Measurements from ENCODE around the gene MAPK11.
A peak's percentile ranks its signal among the peaks of the same experiment; 100 is the strongest.
"Not testable (repeated sequence)": the region's sequence is repeated elsewhere in the genome, so short reads cannot be mapped to it uniquely, and the experiment has no call there.

Gene MAPK11

DNA sequence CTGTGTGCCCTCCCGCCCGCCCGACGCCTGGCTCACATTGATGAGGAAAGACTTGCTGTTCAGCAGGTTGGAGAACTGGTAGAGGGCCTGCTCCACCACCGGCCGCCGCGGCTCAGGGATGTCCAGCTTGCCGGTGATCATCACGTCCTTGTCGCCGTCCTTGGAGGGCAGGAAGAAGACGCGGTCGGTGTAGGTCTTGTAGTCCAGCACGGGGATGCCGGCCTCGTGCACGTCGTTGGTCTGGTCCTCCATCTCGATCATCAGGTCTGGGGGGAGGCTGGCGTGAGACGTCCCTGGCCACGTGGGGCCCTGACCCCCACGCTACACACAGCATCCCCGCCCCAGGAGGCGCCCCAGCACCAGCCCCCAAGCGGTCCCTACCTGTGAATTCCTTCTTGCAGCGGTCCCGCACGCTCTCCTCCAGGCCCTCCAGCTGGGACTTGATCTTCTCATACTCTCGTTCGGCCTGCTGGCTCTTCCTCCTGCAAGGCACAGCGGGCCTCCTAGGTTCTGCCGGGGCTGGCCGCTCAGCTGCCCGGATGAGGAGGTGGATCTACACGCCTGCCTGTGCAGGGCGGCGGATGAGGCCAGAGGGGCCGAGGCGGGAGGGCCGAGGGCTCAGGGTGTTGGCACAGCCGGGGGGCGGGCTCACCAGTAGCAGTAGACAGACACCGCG lies 10.7 kb upstream of the MAPK11 start:
- DNase-seq (ENCODE audit: insufficient read length) = no peak
- TF ChIP-seq POLR2AphosphoS5 (IDR thresholded peaks at IDR 0.05; ENCODE audit: low read depth, low read length) (no peak), TAF1 (IDR thresholded peaks at IDR 0.05; ENCODE audit: borderline replicate concordance, low read depth, low read length) (no peak), POLR2A (IDR thresholded peaks at IDR 0.05; ENCODE audit: low read depth, low read length) (no peak)
- FAIRE-seq = no peak

DNA sequence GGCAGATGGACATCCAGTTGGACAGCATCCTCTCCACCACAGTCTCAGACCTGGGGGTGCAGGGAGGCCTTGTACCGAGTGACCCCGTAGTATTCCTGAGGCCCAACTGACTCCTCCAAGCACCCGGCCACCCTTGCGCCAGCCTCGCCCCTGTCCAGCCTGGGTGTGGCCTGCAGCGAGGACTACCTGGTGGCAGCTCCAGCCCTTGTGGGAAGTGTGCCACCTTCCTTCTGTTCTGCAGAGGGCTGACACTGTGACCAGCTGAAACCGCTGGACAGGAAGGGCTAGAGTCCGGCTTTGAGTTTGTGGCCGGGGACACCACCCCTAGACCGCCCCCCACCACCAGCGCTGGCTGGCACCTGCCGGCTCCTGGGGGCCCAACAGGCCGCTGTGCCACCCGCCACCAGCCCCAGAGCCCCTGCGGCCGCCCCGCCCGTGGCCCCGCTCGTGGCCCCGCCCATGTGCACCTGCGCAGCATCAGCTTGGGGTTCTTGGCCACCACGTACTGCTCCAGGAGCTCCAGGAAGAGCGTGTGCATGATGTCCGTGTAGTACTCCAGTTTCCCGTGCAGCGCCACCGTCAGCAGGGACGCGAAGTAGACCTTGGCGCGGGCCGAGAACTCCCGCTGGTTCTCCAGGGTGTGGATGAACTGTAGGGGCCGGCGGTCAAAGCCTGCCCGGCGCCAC lies 10.0 kb upstream of the MAPK11 start:
- TF ChIP-seq TAF1 (IDR thresholded peaks at IDR 0.05; ENCODE audit: borderline replicate concordance, low read depth, low read length) (no peak), POLR2AphosphoS5 (IDR thresholded peaks at IDR 0.05; ENCODE audit: low read depth, low read length) (no peak), POLR2A (IDR thresholded peaks at IDR 0.05; ENCODE audit: low read depth, low read length) (no peak)
- FAIRE-seq (no peak), DNase-seq (ENCODE audit: insufficient read length) (no peak)

GRCh38 chr22:50278956-50279619 lies 8.9 kb upstream of the MAPK11 start:
- FAIRE-seq (no peak), DNase-seq (ENCODE audit: insufficient read length) (no peak)
- TF ChIP-seq POLR2A (IDR thresholded peaks at IDR 0.05; ENCODE audit: low read depth, low read length) (no peak), TAF1 (IDR thresholded peaks at IDR 0.05; ENCODE audit: borderline replicate concordance, low read depth, low read length) (no peak), POLR2AphosphoS5 (IDR thresholded peaks at IDR 0.05; ENCODE audit: low read depth, low read length) (no peak)

DNA sequence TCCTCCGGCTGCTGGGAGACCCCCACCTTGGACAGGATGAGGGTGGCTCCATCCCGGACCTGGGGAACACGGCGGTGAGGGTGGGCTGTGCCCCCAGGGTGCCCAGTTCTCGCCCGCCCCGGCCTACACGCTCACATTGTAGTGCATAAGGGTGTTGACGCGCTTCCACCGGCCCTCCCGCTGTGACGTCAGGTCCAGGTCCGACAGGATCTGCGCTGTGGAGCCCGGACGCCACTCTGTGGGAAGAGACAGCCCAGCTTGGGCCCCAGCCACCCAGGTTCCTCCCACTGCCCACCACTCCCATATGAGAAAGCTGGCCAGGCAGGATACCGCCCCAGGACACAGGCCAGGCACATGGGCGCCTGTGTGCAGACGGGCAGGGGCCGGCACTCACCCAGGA lies 8.3 kb upstream of the MAPK11 start:
- no peak for DNase-seq (ENCODE audit: insufficient read length)
- FAIRE-seq = no peak
- TF ChIP-seq TAF1 (IDR thresholded peaks at IDR 0.05; ENCODE audit: borderline replicate concordance, low read depth, low read length) (no peak), POLR2AphosphoS5 (IDR thresholded peaks at IDR 0.05; ENCODE audit: low read depth, low read length) (no peak), POLR2A (IDR thresholded peaks at IDR 0.05; ENCODE audit: low read depth, low read length) (no peak)

DNA sequence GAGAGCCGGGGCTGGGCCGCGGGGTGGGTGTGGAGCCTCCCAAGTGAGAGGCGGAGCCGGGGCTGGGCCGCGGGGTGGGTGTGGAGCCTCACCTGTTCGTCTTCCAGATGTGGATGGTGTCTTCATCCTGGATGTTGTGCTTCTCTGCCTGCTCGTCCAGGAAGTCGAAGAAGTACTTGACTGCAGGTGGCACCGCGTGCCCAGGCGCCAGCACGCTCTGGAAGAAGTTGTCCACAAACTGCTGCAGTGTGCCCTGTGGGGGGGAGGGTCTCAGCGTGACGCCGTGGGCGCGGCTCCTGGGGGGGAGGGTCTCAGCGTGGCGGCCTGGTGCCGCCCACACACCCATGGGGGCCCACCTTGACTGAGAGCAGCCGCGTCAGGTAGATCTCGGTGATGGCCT lies 7.6 kb upstream of the MAPK11 start:
- FAIRE-seq = no peak
- TF ChIP-seq POLR2A (IDR thresholded peaks at IDR 0.05; ENCODE audit: low read depth, low read length) = no peak
- no peak for TF ChIP-seq POLR2AphosphoS5 (IDR thresholded peaks at IDR 0.05; ENCODE audit: low read depth, low read length)
- no peak for TF ChIP-seq TAF1 (IDR thresholded peaks at IDR 0.05; ENCODE audit: borderline replicate concordance, low read depth, low read length)
- no peak for DNase-seq (ENCODE audit: insufficient read length)

DNA sequence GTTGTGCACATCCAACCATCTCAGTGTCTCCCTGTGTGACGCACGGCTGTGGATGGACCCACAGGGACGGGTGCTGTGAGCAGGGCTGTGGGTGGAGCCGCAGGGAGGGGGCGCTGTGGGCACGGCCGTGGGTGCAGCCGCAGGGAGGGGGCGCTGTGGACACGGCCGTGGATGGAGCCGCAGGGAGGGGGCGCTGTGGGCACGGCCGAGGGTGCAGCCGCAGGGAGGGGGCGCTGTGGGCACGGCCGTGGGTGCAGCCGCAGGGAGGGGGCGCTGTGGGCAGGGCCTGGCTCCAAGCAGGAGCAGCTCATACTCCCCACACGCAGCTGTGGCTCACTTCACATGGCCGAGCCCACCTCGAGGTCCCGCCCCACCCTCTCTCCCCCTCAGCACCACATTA lies 6.0 kb upstream of the MAPK11 start:
- TF ChIP-seq POLR2A (IDR thresholded peaks at IDR 0.05; ENCODE audit: low read depth, low read length) (no peak), POLR2AphosphoS5 (IDR thresholded peaks at IDR 0.05; ENCODE audit: low read depth, low read length) (no peak), TAF1 (IDR thresholded peaks at IDR 0.05; ENCODE audit: borderline replicate concordance, low read depth, low read length) (no peak)
- FAIRE-seq (peak; percentile 100), DNase-seq (ENCODE audit: insufficient read length) (peak; percentile 80)

GRCh38 chr22:50275181-50276055 lies 5.2 kb upstream of the MAPK11 start:
- DNase-seq (ENCODE audit: insufficient read length) (no peak), FAIRE-seq (no peak)
- TF ChIP-seq POLR2A (IDR thresholded peaks at IDR 0.05; ENCODE audit: low read depth, low read length) (no peak), POLR2AphosphoS5 (IDR thresholded peaks at IDR 0.05; ENCODE audit: low read depth, low read length) (no peak), TAF1 (IDR thresholded peaks at IDR 0.05; ENCODE audit: borderline replicate concordance, low read depth, low read length) (no peak)

DNA sequence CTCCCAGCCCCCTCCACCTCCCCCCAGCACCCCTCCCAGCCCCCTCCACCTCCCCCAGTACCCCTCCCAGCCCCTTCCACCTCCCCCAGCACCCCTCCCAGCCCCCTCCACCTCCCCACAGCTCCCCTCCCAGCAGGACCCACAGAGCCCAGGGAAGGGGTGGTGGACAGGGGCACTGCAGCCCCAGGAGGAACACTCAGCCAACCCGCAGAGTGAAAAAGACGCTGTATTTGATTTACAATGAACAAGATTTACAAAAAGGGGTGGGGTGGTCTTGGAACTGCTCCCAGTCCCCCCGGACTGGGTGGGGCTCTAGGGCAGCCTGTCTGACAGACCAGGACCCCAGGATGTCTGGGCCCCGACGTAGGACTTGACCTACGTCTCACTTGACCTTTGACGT lies 4.6 kb upstream of the MAPK11 start:
- FAIRE-seq (no peak), DNase-seq (ENCODE audit: insufficient read length) (no peak)
- TF ChIP-seq POLR2AphosphoS5 (IDR thresholded peaks at IDR 0.05; ENCODE audit: low read depth, low read length) (no peak), POLR2A (IDR thresholded peaks at IDR 0.05; ENCODE audit: low read depth, low read length) (no peak), TAF1 (IDR thresholded peaks at IDR 0.05; ENCODE audit: borderline replicate concordance, low read depth, low read length) (no peak)

DNA sequence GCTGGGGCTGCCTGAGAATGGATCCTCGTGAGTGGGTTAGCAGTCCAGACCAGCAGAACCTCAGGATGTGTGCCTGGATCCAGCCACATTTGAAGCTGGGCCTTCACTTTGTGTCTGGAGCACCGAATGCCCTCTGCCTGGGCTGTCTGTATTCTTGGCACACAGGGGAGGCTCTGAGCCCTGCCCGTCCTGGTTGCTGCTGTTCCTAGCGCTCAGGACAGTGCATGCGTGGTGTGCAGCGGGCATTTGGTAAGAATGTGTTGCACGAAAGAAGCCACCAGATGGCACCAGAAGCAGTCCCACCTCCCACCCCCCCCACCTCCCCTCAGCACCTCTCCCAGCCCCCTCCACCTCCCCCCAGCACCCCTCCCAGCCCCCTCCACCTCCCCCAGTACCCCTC lies 4.1 kb upstream of the MAPK11 start:
- FAIRE-seq (no peak), DNase-seq (ENCODE audit: insufficient read length) (no peak)
- TF ChIP-seq POLR2A (IDR thresholded peaks at IDR 0.05; ENCODE audit: low read depth, low read length) (no peak), POLR2AphosphoS5 (IDR thresholded peaks at IDR 0.05; ENCODE audit: low read depth, low read length) (no peak), TAF1 (IDR thresholded peaks at IDR 0.05; ENCODE audit: borderline replicate concordance, low read depth, low read length) (no peak)

- DNase-seq (ENCODE audit: insufficient read length) = not testable (repeated sequence)
Observed at GRCh38 chr22:50273781-50274180, 3.6 kb upstream of the MAPK11 start.

GRCh38 chr22:50273352-50273751 lies 3.2 kb upstream of the MAPK11 start:
- not testable (repeated sequence) for DNase-seq (ENCODE audit: insufficient read length); FAIRE-seq

More at GRCh38 chr22:50273781-50274180, 3.6 kb upstream of the MAPK11 start:
- not testable (repeated sequence) for FAIRE-seq
